K562 (cell line): Measurements from ENCODE around the gene CELF4. TPM values are rescaled to one million over a fixed set of nuclear protein-coding genes. Genes with fewer than 3 reads are reported as not detected.

Experiments used
- ATAC-seq: fragments of 200-7000 bp; cut with Tn5 transposase; 3 replicates; pipeline ENCODE4 v1.9.1; 2020; ENCODE audit warnings: moderate library complexity
- BruUV-seq: library from RNA; stranded (reverse); fragments of 400-500 nt; replicated peaks from 2 replicates; lab custom pipeline; 2021; lab: Mats Ljungman, UMichigan
- CTCF ChIA-PET: fragments of 300-600 bp; formaldehyde crosslinking; extraction: SDS; loops from one replicate; lab custom pipeline; 2021; ENCODE audit warnings: low intra/inter-chr PET ratio; lab: Yijun Ruan, JAX
- POLR2A ChIA-PET: fragments of 300-600, 350-650 bp; sonication (Branson Sonifier 250); formaldehyde crosslinking; extraction: SDS; loops from one replicate; lab custom pipeline; 2021; ENCODE audit warnings: antibody characterized with exemption, inconsistent platforms; lab: Yijun Ruan, JAX
- DNase-seq, 4 experiments: peaks; one replicate each; pipeline versions ENCODE4 v3.0.0 to v3.0.0-alpha.2; 2011 to 2018; ENCODE audit warnings: low spot score in 3 of 4, mixed read lengths in 3 of 4; ENCODE audit errors: extremely low read depth in 1 of 4
- FAIRE-seq: peaks from 2 replicates; lab custom pipeline; 2011; peaks lifted over from hg19 to GRCh38; lab: Jason Lieb, UNC
- H2AFZ ChIP-seq: 2 replicates; pipeline ENCODE4 v1.6.0; 2011; ENCODE audit warnings: low read depth, low read length, control low read depth, inconsistent platforms
- H3K27ac ChIP-seq: fragments of 200-600 bp; 3 replicates; pipeline ENCODE4 v1.8.0; 2011; ENCODE audit warnings: low read depth, mild to moderate bottlenecking, control low read depth, inconsistent platforms, low read length, moderate library complexity, mixed read lengths; ENCODE audit errors: extremely low read depth
- H3K27me3 ChIP-seq, 2 experiments: fragments of 300-600 bp in 1 of 2; 2 replicates in 1 of 2; 3 replicates in 1 of 2; pipeline versions ENCODE4 v1.6.0 to v1.8.0; 2011; ENCODE audit warnings: inconsistent platforms in 2 of 2, low read length in 2 of 2, mild to moderate bottlenecking in 1 of 2, mixed read lengths in 1 of 2, moderate library complexity in 1 of 2; ENCODE audit not compliant: control insufficient read depth in 2 of 2, insufficient read depth in 2 of 2
- H3K36me3 ChIP-seq: fragments of 300-600 bp; 3 replicates; pipeline ENCODE4 v1.8.0; 2011; ENCODE audit warnings: mild to moderate bottlenecking, low read length, inconsistent platforms; ENCODE audit not compliant: control insufficient read depth, insufficient read depth
- H3K4me1 ChIP-seq, 2 experiments: fragments of 200-600 bp in 1 of 2; replicated peaks in 1 of 2; 2 replicates in 1 of 2; 3 replicates in 1 of 2; pipeline versions ENCODE4 v1.5.1 to v1.8.0; 2011; ENCODE audit warnings: inconsistent platforms in 2 of 2, low read length in 2 of 2, mild to moderate bottlenecking in 1 of 2, mixed read lengths in 1 of 2, moderate library complexity in 1 of 2; ENCODE audit not compliant: control insufficient read depth in 2 of 2, insufficient read depth in 2 of 2
- H3K4me2 ChIP-seq: 2 replicates; pipeline ENCODE4 v1.6.1; 2011; ENCODE audit warnings: low read length, control low read depth, inconsistent platforms, mixed read lengths; ENCODE audit not compliant: insufficient read depth
- H3K4me3 ChIP-seq: fragments of 200-600 bp; sonication (generic), shearing (Covaris generic); 2 replicates; pipeline ENCODE4 v1.5.1; 2016; ENCODE audit warnings: control low read depth, inconsistent platforms
- H3K79me2 ChIP-seq: fragments of 200-600 bp; 3 replicates; pipeline ENCODE4 v1.8.0; 2011; ENCODE audit warnings: low read length, inconsistent platforms; ENCODE audit not compliant: control insufficient read depth, insufficient read depth
- H3K9ac ChIP-seq, 2 experiments: 2 replicates each; pipeline versions ENCODE4 v1.6.0 to v1.6.1; 2011; ENCODE audit warnings: low read depth in 2 of 2, low read length in 2 of 2, control low read depth in 1 of 2, inconsistent platforms in 1 of 2, mild to moderate bottlenecking in 1 of 2, mixed read lengths in 1 of 2; ENCODE audit not compliant: insufficient read depth in 1 of 2
- H3K9me1 ChIP-seq: one replicate; pipeline ENCODE4 v1.6.0; 2011; ENCODE audit warnings: inconsistent platforms, mild to moderate bottlenecking, low read length, moderate library complexity; ENCODE audit not compliant: control insufficient read depth, insufficient read depth
- H3K9me3 ChIP-seq: replicated peaks from 2 replicates; pipeline ENCODE4 v1.5.1; 2011; ENCODE audit warnings: low read depth, low read length, inconsistent platforms; ENCODE audit not compliant: control insufficient read depth, insufficient read depth
- H4K20me1 ChIP-seq: replicated peaks from 2 replicates; pipeline ENCODE4 v1.6.1; 2011; ENCODE audit warnings: low read length, inconsistent platforms, mixed read lengths; ENCODE audit not compliant: control insufficient read depth, insufficient read depth
- CBX2 ChIP-seq: fragments of 200-600 bp; sonication (generic); IDR thresholded peaks from one replicate; pipeline ENCODE4 v1.6.1; 2012; ENCODE audit warnings: mild to moderate bottlenecking, low read length, inconsistent platforms; ENCODE audit not compliant: insufficient read depth, poor library complexity, severe bottlenecking
- ELF4 ChIP-seq: fragments of 450-650 bp; formaldehyde crosslinking; IDR thresholded peaks from 2 replicates; pipeline ENCODE4 v1.4.0; 2022; ENCODE audit warnings: missing genetic modification characterization
- ETS2 ChIP-seq: IDR thresholded peaks from 2 replicates; pipeline ENCODE4 v1.6.1; 2016; ENCODE audit warnings: borderline replicate concordance, missing genetic modification characterization, mild to moderate bottlenecking, moderate library complexity, missing compliant biosample characterization; ENCODE audit not compliant: poor library complexity, severe bottlenecking
- FOS ChIP-seq: IDR thresholded peaks from 3 replicates; pipeline ENCODE4 v1.6.1; 2011; ENCODE audit not compliant: insufficient read length; ENCODE audit errors: extremely low read depth
- HMGN3 ChIP-seq: IDR thresholded peaks from 2 replicates; pipeline ENCODE4 v1.6.1; 2011; ENCODE audit warnings: borderline replicate concordance, low read depth, mild to moderate bottlenecking, mixed read lengths, low read length; ENCODE audit not compliant: insufficient read length; ENCODE audit errors: extremely low read depth
- RFX7 ChIP-seq: fragments of 250-450 bp; sonication (Bioruptor Pico); IDR thresholded peaks from 2 replicates; pipeline ENCODE4 v1.5.1; 2021; ENCODE audit warnings: mild to moderate bottlenecking
- STAG1 ChIP-seq: sonication (generic); formaldehyde crosslinking; IDR thresholded peaks from 2 replicates; pipeline ENCODE4 v1.5.0; 2020; ENCODE audit warnings: missing genetic modification reagents, borderline replicate concordance
- TAF1 ChIP-seq: IDR thresholded peaks from 2 replicates; pipeline ENCODE4 v1.6.1; 2011; ENCODE audit warnings: mild to moderate bottlenecking, low read length, moderate library complexity; ENCODE audit not compliant: insufficient read depth, control insufficient read depth, severe bottlenecking; ENCODE audit errors: extremely low read depth
- THRB ChIP-seq: fragments of 450-650 bp; formaldehyde crosslinking; conservative IDR thresholded peaks from 2 replicates; pipeline ENCODE4 v1.4.0; 2022; ENCODE audit warnings: mild to moderate bottlenecking, missing genetic modification characterization
- ZNF780A ChIP-seq: fragments of 250-450 bp; sonication (Bioruptor Pico); IDR thresholded peaks from 2 replicates; pipeline ENCODE4 v1.5.0; 2021; ENCODE audit warnings: mild to moderate bottlenecking
- WGBS: fragments of 100-300 bp; shearing (Covaris generic); methylation state at CpG from one replicate; pipeline ENCODE4 v1.1.6; 2016; ENCODE audit warnings: low coverage, mixed read lengths; ENCODE audit not compliant: insufficient coverage; ENCODE audit errors: missing lambda C conversion rate; 5-methylcytosine and 5-hydroxymethylcytosine counted together
- in situ Hi-C: fragments of 300-500 bp; cut with MboI; formaldehyde crosslinking; loops from 4 replicates; pipeline ENCODE4 v1.15.0; 2018; ENCODE audit warnings: inconsistent platforms, mixed read lengths
- intact Hi-C: fragments of 100-400 bp; cut with micrococcal nuclease; formaldehyde crosslinking; loops from 2 replicates; pipeline ENCODE4 v1.14.2; 2022
- polyA plus RNA-seq, 8 experiments: library from polyadenylated mRNA; depleted of rRNA in 4 of 8; stranded (reverse) in 5 of 8; unstranded in 3 of 8; fragments of >200 nt; fragmentation: Nextera tagmentation in 2 of 8; fragmentation: Illumina TruSeq in 1 of 8; extraction: Ambion mirVana in 2 of 8; extraction: Trizol in 1 of 8; gene quantifications; 2 replicates each; pipeline versions ENCODE4 v1.2.1 to v1.2.3, GENCODE V29; 2011 to 2014; ENCODE audit warnings: inconsistent platforms in 1 of 8, missing spikeins in 1 of 8
- total RNA-seq, 7 experiments: library from RNA; depleted of rRNA in 6 of 7; stranded (reverse); fragments of >200 nt in 6 of 7; fragmentation: Illumina TruSeq in 2 of 7; extraction: Trizol in 2 of 7; gene quantifications; 2 replicates each; pipeline versions ENCODE4 v1.2.1 to v1.2.3, GENCODE V29; 2011 to 2021; ENCODE audit warnings: low replicate concordance in 1 of 7
- TF ChIP-seq, protein P1 (sequence below): sonication (generic); formaldehyde crosslinking; IDR thresholded peaks from 2 replicates; pipeline ENCODE4 v1.8.1; 2023; ENCODE audit warnings: mild to moderate bottlenecking, missing genetic modification reagents
- TF ChIP-seq, protein P2 (sequence below): fragments of 250-450 bp; sonication (Bioruptor Pico); IDR thresholded peaks from 2 replicates; pipeline ENCODE4 v1.4.0; 2020; ENCODE audit warnings: mild to moderate bottlenecking, moderate library complexity

Gene CELF4
- total and polyA plus RNA-seq, 9 of the 15 experiments (the other 6 are each of a cell fraction or from before 2014, with no cell fraction given) = 0.04 to 0.24 (median 0.07) TPM; not detected in 3

DNA sequence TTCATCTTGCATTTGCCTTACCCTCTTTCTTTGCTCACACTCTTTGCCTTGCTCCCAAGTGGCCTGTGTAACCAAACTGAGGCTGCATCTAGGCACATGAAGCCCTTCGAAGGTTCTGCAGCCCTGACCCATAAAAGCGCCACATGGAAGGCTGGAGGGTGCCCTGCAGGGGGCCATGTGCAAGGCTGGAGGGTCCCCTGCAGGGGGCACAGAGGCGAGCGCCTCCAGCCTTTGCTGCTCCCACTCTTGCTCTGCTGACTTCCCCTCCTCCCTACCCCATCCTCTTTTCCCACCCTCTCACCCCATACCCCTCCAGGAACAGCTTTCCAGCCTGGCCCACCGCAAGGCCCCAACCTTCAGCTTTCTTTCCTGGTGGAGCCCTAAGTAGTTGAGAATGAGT lies 317.3 kb downstream of the CELF4 start:
- ChIA-PET CTCF (no interaction called here), POLR2A (interaction anchor here (0.6 kb wide), 1 partner anchor 193 kb away, joined by 3 read pairs; no protein-coding TSS in a partner anchor)
- H2AFZ ChIP-seq = no peak overlapping the region
- FAIRE-seq = no peak
- ATAC-seq = no peak
- H3K9me1 ChIP-seq = no peaks in the 10 kb centered on the region
- no peak for DNase-seq
- peaks cover 0 to 6% of the 10 kb centered on the region in 2 experiments; a peak in 2 of 5 replicates for H3K4me1 ChIP-seq
- no peak overlapping the region for H3K27ac ChIP-seq
- intact Hi-C loops = no loop called here
- H3K4me2 ChIP-seq = no peak overlapping the region
- H3K36me3 ChIP-seq = no peaks in the 10 kb centered on the region
- in situ Hi-C loops = no loop called here
- H4K20me1 ChIP-seq = peaks cover 2% of the 10 kb centered on the region; the same call in 1 of the 2 replicates
- peaks cover 6 to 14% of the 10 kb centered on the region in 2 experiments; a peak in 3 of 5 replicates for H3K27me3 ChIP-seq
- no peaks in the 10 kb centered on the region for H3K79me2 ChIP-seq
- H3K4me3 ChIP-seq = no peak overlapping the region
- H3K9ac ChIP-seq = no peak overlapping the region
- no TSS peak for BruUV-seq
- WGBS = 3% methylated on average over 5 of the region's 5 CpGs
- no peaks in the 10 kb centered on the region for H3K9me3 ChIP-seq
- no peak for TF ChIP-seq HMGN3
- TF ChIP-seq ZNF780A (CRISPR knock-in tag) = no peak
- no peak for TF ChIP-seq STAG1
- TF ChIP-seq, protein P1, sequence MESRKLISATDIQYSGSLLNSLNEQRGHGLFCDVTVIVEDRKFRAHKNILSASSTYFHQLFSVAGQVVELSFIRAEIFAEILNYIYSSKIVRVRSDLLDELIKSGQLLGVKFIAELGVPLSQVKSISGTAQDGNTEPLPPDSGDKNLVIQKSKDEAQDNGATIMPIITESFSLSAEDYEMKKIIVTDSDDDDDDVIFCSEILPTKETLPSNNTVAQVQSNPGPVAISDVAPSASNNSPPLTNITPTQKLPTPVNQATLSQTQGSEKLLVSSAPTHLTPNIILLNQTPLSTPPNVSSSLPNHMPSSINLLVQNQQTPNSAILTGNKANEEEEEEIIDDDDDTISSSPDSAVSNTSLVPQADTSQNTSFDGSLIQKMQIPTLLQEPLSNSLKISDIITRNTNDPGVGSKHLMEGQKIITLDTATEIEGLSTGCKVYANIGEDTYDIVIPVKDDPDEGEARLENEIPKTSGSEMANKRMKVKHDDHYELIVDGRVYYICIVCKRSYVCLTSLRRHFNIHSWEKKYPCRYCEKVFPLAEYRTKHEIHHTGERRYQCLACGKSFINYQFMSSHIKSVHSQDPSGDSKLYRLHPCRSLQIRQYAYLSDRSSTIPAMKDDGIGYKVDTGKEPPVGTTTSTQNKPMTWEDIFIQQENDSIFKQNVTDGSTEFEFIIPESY = no peak
- no peak for TF ChIP-seq FOS
- TF ChIP-seq ELF4 = no peak
- TF ChIP-seq THRB = no peak
- TF ChIP-seq, protein P2, sequence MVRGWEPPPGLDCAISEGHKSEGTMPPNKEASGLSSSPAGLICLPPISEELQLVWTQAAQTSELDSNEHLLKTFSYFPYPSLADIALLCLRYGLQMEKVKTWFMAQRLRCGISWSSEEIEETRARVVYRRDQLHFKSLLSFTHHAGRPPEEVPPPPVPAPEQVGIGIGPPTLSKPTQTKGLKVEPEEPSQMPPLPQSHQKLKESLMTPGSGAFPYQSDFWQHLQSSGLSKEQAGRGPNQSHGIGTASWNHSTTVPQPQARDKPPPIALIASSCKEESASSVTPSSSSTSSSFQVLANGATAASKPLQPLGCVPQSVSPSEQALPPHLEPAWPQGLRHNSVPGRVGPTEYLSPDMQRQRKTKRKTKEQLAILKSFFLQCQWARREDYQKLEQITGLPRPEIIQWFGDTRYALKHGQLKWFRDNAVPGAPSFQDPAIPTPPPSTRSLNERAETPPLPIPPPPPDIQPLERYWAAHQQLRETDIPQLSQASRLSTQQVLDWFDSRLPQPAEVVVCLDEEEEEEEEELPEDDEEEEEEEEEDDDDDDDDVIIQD (CRISPR knock-in tag) = no peak
- no peak for TF ChIP-seq ETS2 (tag)
- TF ChIP-seq CBX2 = no peak
- no peak for TF ChIP-seq RFX7 (CRISPR knock-in tag)
- no peak for TF ChIP-seq TAF1
